CD8-positive, alpha-beta memory T cell (primary cell): Measurements from ENCODE around the gene APOL6. TPM values are rescaled to one million over a fixed set of nuclear protein-coding genes. Genes with fewer than 3 reads are reported as not detected.
A peak's percentile ranks its signal among the peaks of the same experiment; 100 is the strongest.

Experiments
- CTCF ChIA-PET: fragments of 350-600 bp; sonication (Branson Sonifier 250); formaldehyde crosslinking; loops from one replicate; lab custom pipeline; 2021; ENCODE audit warnings: antibody characterized with exemption; lab: Charles Lee
- POLR2A ChIA-PET: fragments of 350-600 bp; sonication (Branson Sonifier 250); formaldehyde crosslinking; loops from one replicate; lab custom pipeline; 2021; ENCODE audit warnings: antibody characterized with exemption; lab: Charles Lee
- DNase-seq, 5 donors: peaks; one replicate each; pipeline versions ENCODE4 v3.0.0 to v3.0.0-alpha.2; 2020 to 2022; ENCODE audit warnings: mixed read lengths in 1 of 5
- H3K27ac ChIP-seq: one replicate; pipeline ENCODE4 v1.7.0; 2013; ENCODE audit warnings: low read depth, mild to moderate bottlenecking, low read length, moderate library complexity
- H3K27me3 ChIP-seq: 2 replicates; pipeline ENCODE4 v1.7.0; 2013; ENCODE audit warnings: low read length, mild to moderate bottlenecking; ENCODE audit not compliant: insufficient read depth, poor library complexity, severe bottlenecking
- H3K36me3 ChIP-seq: 2 replicates; pipeline ENCODE4 v1.7.0; 2013; ENCODE audit warnings: mild to moderate bottlenecking, low read length, moderate library complexity; ENCODE audit not compliant: insufficient read depth
- H3K4me1 ChIP-seq: 2 replicates; pipeline ENCODE4 v1.7.0; 2013; ENCODE audit warnings: mild to moderate bottlenecking, low read length, moderate library complexity; ENCODE audit not compliant: insufficient read depth
- H3K4me3 ChIP-seq: 2 replicates; pipeline ENCODE4 v1.7.0; 2013; ENCODE audit warnings: mild to moderate bottlenecking, low read length
- H3K9me3 ChIP-seq: 2 replicates; pipeline ENCODE4 v1.7.0; 2013; ENCODE audit warnings: mild to moderate bottlenecking, low read length
- H3K27ac Mint-ChIP-seq, 8 donors: one replicate each; pipeline ENCODE4 v1.8.0; 2020 to 2021; ENCODE audit warnings: mixed read lengths in 8 of 8, mild to moderate bottlenecking in 6 of 8, inconsistent platforms in 3 of 8, moderate library complexity in 3 of 8
- H3K27me3 Mint-ChIP-seq, 2 donors: one replicate each; pipeline ENCODE4 v1.8.0; 2020 to 2021; ENCODE audit warnings: mixed read lengths in 2 of 2, mild to moderate bottlenecking in 1 of 2, moderate library complexity in 1 of 2
- H3K36me3 Mint-ChIP-seq, 3 donors: one replicate each; pipeline ENCODE4 v1.8.0; 2020 to 2021; ENCODE audit warnings: mixed read lengths in 3 of 3, inconsistent platforms in 1 of 3, mild to moderate bottlenecking in 1 of 3
- H3K4me1 Mint-ChIP-seq, 3 donors: one replicate each; pipeline ENCODE4 v1.8.0; 2020 to 2021; ENCODE audit warnings: mixed read lengths in 3 of 3, inconsistent platforms in 1 of 3, mild to moderate bottlenecking in 1 of 3
- H3K4me3 Mint-ChIP-seq, 7 donors: one replicate each; pipeline ENCODE4 v1.8.0; 2020 to 2021; ENCODE audit warnings: mixed read lengths in 7 of 7, mild to moderate bottlenecking in 6 of 7, moderate library complexity in 4 of 7, inconsistent platforms in 2 of 7
- H3K9me3 Mint-ChIP-seq, 5 donors: one replicate each; pipeline ENCODE4 v1.8.0; 2020 to 2022; ENCODE audit warnings: mixed read lengths in 5 of 5, mild to moderate bottlenecking in 3 of 5, moderate library complexity in 2 of 5, inconsistent platforms in 1 of 5
- polyA plus RNA-seq: library from polyadenylated mRNA; unstranded; fragments of 300-500 nt; fragmentation: Illumina TruSeq; gene quantifications from one replicate; pipeline ENCODE4 v1.2.3, GENCODE V29; 2021
- total RNA-seq, 2 experiments: library from RNA; stranded (reverse); gene quantifications; one replicate each; pipeline ENCODE4 v1.2.3, GENCODE V29; 2021

The APOL6 gene
- total and polyA plus RNA-seq, 3 experiments from 2014 or later: 26.1 to 27.5 (median 27.1) TPM

GRCh38 chr22:35611891-35612576 is 36.2 kb upstream of the APOL6 start:
- CTCF ChIA-PET: interaction anchor here (1.0 to 1.8 kb wide), 4 partner anchors 8 to 182 kb away, joined by 3 to 5 read pairs (median 4); no protein-coding TSS in a partner anchor
- H3K9me3 Mint-ChIP-seq: no peaks in the 10 kb centered on the region
- Histone ChIP-seq H3K36me3 (no peaks in the 10 kb centered on the region), H3K4me1 (peaks cover 5% of the 10 kb centered on the region), H3K27ac (no peak overlapping the region), H3K4me3 (no peak overlapping the region), H3K27me3 (no peaks in the 10 kb centered on the region), H3K9me3 (no peaks in the 10 kb centered on the region)
- DNase-seq: no peak
- H3K4me3 Mint-ChIP-seq: peak overlapping the region in 1 of 7 donors; percentile 35
- H3K27ac Mint-ChIP-seq: peak overlapping the region in 2 of 8 donors; percentile 26 to 30
- peaks cover 9 to 32% of the 10 kb centered on the region in 2 donors for H3K27me3 Mint-ChIP-seq
- H3K36me3 Mint-ChIP-seq: no peaks in the 10 kb centered on the region
- peaks cover 6 to 26% (median 15%) of the 10 kb centered on the region in 3 donors for H3K4me1 Mint-ChIP-seq
- POLR2A ChIA-PET: no interaction called here

- ChIA-PET POLR2A (no interaction called here), CTCF (interaction anchor here (1.8 kb wide), 1 partner anchor 182 kb away, joined by 4 read pairs; no protein-coding TSS in a partner anchor)
- Mint-ChIP-seq H3K27me3 (peaks cover 7 to 26% of the 10 kb centered on the region in 2 donors), H3K27ac (peak overlapping the region in 1 of 8 donors; percentile 49), H3K4me1 (peaks cover 6 to 26% (median 15%) of the 10 kb centered on the region in 3 donors), H3K4me3 (no peak overlapping the region), H3K36me3 (no peaks in the 10 kb centered on the region), H3K9me3 (no peaks in the 10 kb centered on the region)
- no peak overlapping the region for H3K27ac ChIP-seq
- H3K27me3 ChIP-seq: no peaks in the 10 kb centered on the region
- H3K36me3 ChIP-seq: no peaks in the 10 kb centered on the region
- H3K9me3 ChIP-seq: no peaks in the 10 kb centered on the region
- DNase-seq: no peak
- H3K4me3 ChIP-seq: no peak overlapping the region
- H3K4me1 ChIP-seq: peaks cover 5% of the 10 kb centered on the region
Measured at GRCh38 chr22:35612903-35613302, 35.3 kb upstream of the APOL6 start.

GRCh38 chr22:35614404-35614803 is 33.8 kb upstream of the APOL6 start:
- no peaks in the 10 kb centered on the region for H3K36me3 ChIP-seq
- no peaks in the 10 kb centered on the region for H3K9me3 ChIP-seq
- CTCF ChIA-PET: no interaction called here
- peaks cover 6 to 26% (median 15%) of the 10 kb centered on the region in 3 donors for H3K4me1 Mint-ChIP-seq
- H3K36me3 Mint-ChIP-seq: no peaks in the 10 kb centered on the region
- H3K27me3 ChIP-seq: no peaks in the 10 kb centered on the region
- no peak overlapping the region for H3K27ac ChIP-seq
- H3K4me3 ChIP-seq: no peak overlapping the region
- H3K4me3 Mint-ChIP-seq: no peak overlapping the region
- no peak overlapping the region for H3K27ac Mint-ChIP-seq
- H3K9me3 Mint-ChIP-seq: no peaks in the 10 kb centered on the region
- peaks cover 2 to 14% of the 10 kb centered on the region in 2 donors for H3K27me3 Mint-ChIP-seq
- POLR2A ChIA-PET: no interaction called here
- no peak for DNase-seq
- H3K4me1 ChIP-seq: peaks cover 5% of the 10 kb centered on the region

- no peak overlapping the region for H3K27ac ChIP-seq
- H3K9me3 ChIP-seq: no peaks in the 10 kb centered on the region
- ChIA-PET CTCF (no interaction called here), POLR2A (no interaction called here)
- no peak overlapping the region for H3K4me3 ChIP-seq
- no peaks in the 10 kb centered on the region for H3K36me3 ChIP-seq
- Mint-ChIP-seq H3K4me1 (peaks cover 6 to 26% (median 15%) of the 10 kb centered on the region in 3 donors), H3K27ac (no peak overlapping the region), H3K9me3 (no peaks in the 10 kb centered on the region), H3K36me3 (no peaks in the 10 kb centered on the region), H3K27me3 (peaks cover 2 to 12% of the 10 kb centered on the region in 2 donors), H3K4me3 (no peak overlapping the region)
- peaks cover 5% of the 10 kb centered on the region for H3K4me1 ChIP-seq
- no peak for DNase-seq
- no peaks in the 10 kb centered on the region for H3K27me3 ChIP-seq
Measured at GRCh38 chr22:35615156-35615555, 33.1 kb upstream of the APOL6 start.

- ChIA-PET POLR2A (no interaction called here), CTCF (no interaction called here)
- Mint-ChIP-seq H3K27ac (no peak overlapping the region), H3K4me3 (no peak overlapping the region), H3K9me3 (no peaks in the 10 kb centered on the region), H3K27me3 (peaks cover 0 to 7% of the 10 kb centered on the region in 2 donors), H3K36me3 (no peaks in the 10 kb centered on the region), H3K4me1 (peaks cover 6 to 26% (median 15%) of the 10 kb centered on the region in 3 donors)
- Histone ChIP-seq H3K36me3 (no peaks in the 10 kb centered on the region), H3K27me3 (no peaks in the 10 kb centered on the region), H3K4me1 (peaks cover 5% of the 10 kb centered on the region), H3K9me3 (no peaks in the 10 kb centered on the region), H3K4me3 (no peak overlapping the region), H3K27ac (no peak overlapping the region)
- DNase-seq: no peak
Measured at GRCh38 chr22:35616043-35616442, 32.2 kb upstream of the APOL6 start.

- Mint-ChIP-seq H3K9me3 (no peaks in the 10 kb centered on the region), H3K4me1 (peaks cover 0 to 17% (median 13%) of the 10 kb centered on the region in 3 donors), H3K36me3 (no peaks in the 10 kb centered on the region), H3K27me3 (peaks cover 0 to 4% of the 10 kb centered on the region in 2 donors), H3K27ac (peak within 1 kb of the TSS in 1 of 8 donors; percentile 28), H3K4me3 (no peak within 1 kb of the TSS)
- Histone ChIP-seq H3K27ac (no peak within 1 kb of the TSS), H3K9me3 (no peaks in the 10 kb centered on the region), H3K4me3 (no peak within 1 kb of the TSS), H3K27me3 (no peaks in the 10 kb centered on the region), H3K4me1 (peaks cover 5% of the 10 kb centered on the region), H3K36me3 (no peaks in the 10 kb centered on the region)
- ChIA-PET CTCF (no interaction called here), POLR2A (no interaction called here)
- no peak for DNase-seq
Measured at GRCh38 chr22:35617137-35617755, 31.0 kb upstream of the APOL6 start, which contains the start of gene MB. TSS of gene MB (minus strand) at chr22:35617329. CDS start at chr22:35617257, 72 bp downstream.

- Histone ChIP-seq H3K27me3 (no peaks in the 10 kb centered on the region), H3K27ac (no peak overlapping the region), H3K9me3 (no peaks in the 10 kb centered on the region), H3K4me1 (peaks cover 5% of the 10 kb centered on the region), H3K36me3 (no peaks in the 10 kb centered on the region), H3K4me3 (no peak overlapping the region)
- DNase-seq: no peak
- peaks cover 0 to 7% of the 10 kb centered on the region in 2 donors for H3K27me3 Mint-ChIP-seq
- H3K27ac Mint-ChIP-seq: no peak overlapping the region
- peaks cover 0 to 20% (median 15%) of the 10 kb centered on the region in 3 donors for H3K4me1 Mint-ChIP-seq
- H3K36me3 Mint-ChIP-seq: no peaks in the 10 kb centered on the region
- no peaks in the 10 kb centered on the region for H3K9me3 Mint-ChIP-seq
- ChIA-PET POLR2A (no interaction called here), CTCF (interaction anchor here (1.4 kb wide), 1 partner anchor 7 kb away, joined by 3 read pairs; no protein-coding TSS in a partner anchor)
- no peak overlapping the region for H3K4me3 Mint-ChIP-seq
Measured at GRCh38 chr22:35618427-35619223, 29.6 kb upstream of the APOL6 start.
